Mesodermal cell (in vitro differentiated cells): ENCODE results near the gene SHOC2.
A peak's percentile ranks its signal among the peaks of the same experiment; 100 is the strongest.

Source experiments
- H3K27ac ChIP-seq: 2 replicates; pipeline ENCODE4 v1.7.0; 2013; ENCODE audit warnings: mild to moderate bottlenecking, low read depth, low read length, moderate library complexity; ENCODE audit not compliant: severe bottlenecking
- H3K36me3 ChIP-seq: 2 replicates; pipeline ENCODE4 v1.7.1; 2013; ENCODE audit warnings: mild to moderate bottlenecking, low read length, moderate library complexity; ENCODE audit not compliant: control insufficient read depth, insufficient read depth
- H3K4me1 ChIP-seq: one replicate; pipeline ENCODE4 v1.7.1; 2013; ENCODE audit warnings: mild to moderate bottlenecking, low read length; ENCODE audit not compliant: insufficient read depth, control insufficient read depth, poor library complexity, severe bottlenecking
- H3K4me3 ChIP-seq: 2 replicates; pipeline ENCODE4 v1.7.0; 2013; ENCODE audit warnings: low read length, control low read depth, mild to moderate bottlenecking; ENCODE audit not compliant: insufficient read depth, poor library complexity, severe bottlenecking; ENCODE audit errors: extremely low read depth
- H3K9me3 ChIP-seq: 2 replicates; pipeline ENCODE4 v1.7.1; 2013; ENCODE audit warnings: mild to moderate bottlenecking, low read length, moderate library complexity; ENCODE audit not compliant: control insufficient read depth
- WGBS, 2 experiments: methylation state at CpG; one replicate each; pipeline ENCODE4 v1.1.5; 2013; ENCODE audit warnings: missing lambda C conversion rate in 2 of 2; ENCODE audit not compliant: insufficient coverage in 2 of 2; 5-methylcytosine and 5-hydroxymethylcytosine counted together

The SHOC2 gene

DNA sequence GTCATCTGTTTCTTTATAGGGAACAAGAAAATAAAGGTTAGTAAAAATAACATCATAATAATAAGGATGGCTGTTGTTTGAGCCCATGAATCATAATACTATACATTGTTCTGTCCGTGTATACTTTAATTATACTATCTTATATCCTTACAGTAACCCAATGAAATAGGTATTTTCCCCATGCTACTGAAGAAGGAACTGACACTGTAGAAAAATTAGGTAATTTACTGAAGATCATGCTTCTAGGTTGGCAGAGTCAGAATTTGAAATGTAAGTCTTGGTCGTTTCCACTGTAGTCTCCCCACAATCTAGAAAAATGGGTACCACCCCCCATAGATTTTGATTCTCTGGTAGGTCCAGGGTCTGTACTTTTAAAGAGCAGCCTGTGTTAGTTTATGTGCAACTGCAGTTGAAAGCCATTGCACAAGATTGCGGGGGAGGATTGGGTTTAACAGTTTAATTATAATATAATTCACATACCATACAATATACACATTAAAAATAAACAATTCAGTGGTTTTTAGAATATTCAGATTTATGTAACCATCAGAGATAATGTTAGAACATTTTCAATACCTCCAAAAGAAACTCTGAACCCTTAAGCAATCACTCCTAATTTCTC is 47.7 kb downstream of the SHOC2 start:
- Histone ChIP-seq H3K4me3 (no peak overlapping the region), H3K9me3 (no peaks in the 10 kb centered on the region), H3K4me1 (no peaks in the 10 kb centered on the region), H3K27ac (no peak overlapping the region), H3K36me3 (no peaks in the 10 kb centered on the region)
- WGBS, 2 experiments: 100% methylated on average over 1 of the region's 3 CpGs; no CpG with 5 or more reads in 1 of the 2 experiments

DNA sequence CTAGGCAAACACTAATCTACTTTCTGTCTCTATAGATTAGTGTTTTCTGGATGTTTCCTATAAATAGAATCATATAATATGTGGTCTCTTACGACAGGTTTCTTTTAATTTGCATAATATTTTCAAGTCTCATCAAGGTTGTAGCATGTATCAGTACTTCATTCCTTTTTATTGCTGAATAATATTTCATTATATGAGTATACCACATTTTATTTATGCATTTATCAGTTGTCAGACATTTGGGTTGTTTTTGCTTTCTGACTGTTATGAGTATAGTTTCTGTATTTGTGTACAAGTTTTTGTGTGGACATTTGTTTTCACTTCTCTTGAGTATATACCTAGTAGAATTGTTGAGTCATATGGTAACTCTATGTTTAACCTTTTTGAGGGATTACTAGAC is 48.2 kb downstream of the SHOC2 start:
- no peak overlapping the region for H3K27ac ChIP-seq
- no peaks in the 10 kb centered on the region for H3K4me1 ChIP-seq
- H3K4me3 ChIP-seq: no peak overlapping the region
- no CpG with 5 or more reads among the region's 1 CpG for WGBS, 2 experiments
- no peaks in the 10 kb centered on the region for H3K9me3 ChIP-seq
- H3K36me3 ChIP-seq: no peaks in the 10 kb centered on the region

DNA sequence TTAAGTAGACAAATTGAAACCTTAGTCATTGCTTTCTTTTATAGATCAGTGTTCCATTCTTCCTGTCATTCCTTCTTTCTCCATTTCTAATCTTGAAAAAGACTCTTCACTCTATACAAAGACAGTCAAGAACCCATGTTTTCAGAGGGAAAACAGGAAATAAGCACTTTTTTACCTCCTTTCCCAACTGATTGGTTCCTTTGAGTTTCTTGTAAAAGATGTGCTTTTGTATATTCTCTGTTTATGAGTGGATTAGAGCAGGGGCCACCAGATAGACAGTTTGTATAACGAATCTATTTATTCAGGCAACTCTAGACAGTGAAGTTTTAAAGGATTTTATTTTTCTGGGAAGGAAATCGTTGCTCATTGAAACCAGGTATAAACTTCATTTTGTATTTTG is 49.8 kb downstream of the SHOC2 start:
- no peak overlapping the region for H3K4me3 ChIP-seq
- peak overlapping the region; percentile 34 for H3K27ac ChIP-seq
- H3K36me3 ChIP-seq: no peaks in the 10 kb centered on the region
- no peaks in the 10 kb centered on the region for H3K9me3 ChIP-seq
- no peaks in the 10 kb centered on the region for H3K4me1 ChIP-seq
- 100% methylated on average over 1 of the region's 2 CpGs; no CpG with 5 or more reads in 1 of the 2 experiments for WGBS, 2 experiments

DNA sequence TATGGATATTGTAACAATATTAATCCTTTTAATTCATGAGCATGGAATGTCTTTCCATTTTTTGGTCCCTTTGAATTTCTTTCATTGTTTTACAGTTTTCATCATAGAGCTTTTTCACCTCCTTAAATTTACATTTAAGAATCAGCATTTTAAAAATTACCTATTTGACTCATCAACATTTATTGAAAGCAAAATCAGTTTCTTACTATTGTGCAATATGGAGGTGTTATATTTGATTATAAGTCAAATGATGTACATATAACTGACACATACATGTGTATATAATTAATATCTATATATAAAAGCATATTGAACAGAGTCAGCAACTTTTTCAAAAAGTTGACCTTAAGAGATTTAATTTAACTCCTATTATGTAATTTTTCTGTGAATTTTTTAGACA is 52.2 kb downstream of the SHOC2 start:
- H3K4me3 ChIP-seq: no peak overlapping the region
- no peaks in the 10 kb centered on the region for H3K9me3 ChIP-seq
- H3K27ac ChIP-seq: no peak overlapping the region
- no peaks in the 10 kb centered on the region for H3K4me1 ChIP-seq
- peaks cover 4% of the 10 kb centered on the region for H3K36me3 ChIP-seq

- Histone ChIP-seq H3K9me3 (no peaks in the 10 kb centered on the region), H3K4me3 (no peak overlapping the region), H3K27ac (no peak overlapping the region), H3K36me3 (peaks cover 4% of the 10 kb centered on the region), H3K4me1 (no peaks in the 10 kb centered on the region)
- 88 to 93% methylated on average over 3 to 4 of the region's 5 CpGs for WGBS, 2 experiments
These were observed 53.1 kb downstream of the SHOC2 start for GRCh38 chr10:110972231-110973134.

- Histone ChIP-seq H3K27ac (no peak overlapping the region), H3K36me3 (peaks cover 4% of the 10 kb centered on the region), H3K4me3 (no peak overlapping the region), H3K9me3 (no peaks in the 10 kb centered on the region), H3K4me1 (no peaks in the 10 kb centered on the region)
- WGBS, 2 experiments: no CpG with 5 or more reads among the region's 3 CpGs
These were observed 54.0 kb downstream of the SHOC2 start for GRCh38 chr10:110973400-110973799.

- H3K9me3 ChIP-seq: no peaks in the 10 kb centered on the region
- no peak overlapping the region for H3K4me3 ChIP-seq
- H3K36me3 ChIP-seq: peaks cover 10% of the 10 kb centered on the region
- WGBS, 2 experiments: no CpG with 5 or more reads among the region's 1 CpG
- H3K27ac ChIP-seq: no peak overlapping the region
- H3K4me1 ChIP-seq: no peaks in the 10 kb centered on the region
These were observed 57.2 kb downstream of the SHOC2 start for GRCh38 chr10:110976577-110976976.

GRCh38 chr10:110977662-110978061 is 58.3 kb downstream of the SHOC2 start:
- Histone ChIP-seq H3K36me3 (peaks cover 10% of the 10 kb centered on the region), H3K4me3 (no peak overlapping the region), H3K4me1 (no peaks in the 10 kb centered on the region), H3K27ac (no peak overlapping the region), H3K9me3 (no peaks in the 10 kb centered on the region)
- WGBS, 2 experiments: 78 to 83% methylated on average over 1 of the region's 2 CpGs

GRCh38 chr10:110978204-110978603 is 58.8 kb downstream of the SHOC2 start:
- H3K4me3 ChIP-seq: no peak overlapping the region
- WGBS, 2 experiments: 75% methylated on average over 2 of the region's 2 CpGs; no CpG with 5 or more reads in 1 of the 2 experiments

DNA sequence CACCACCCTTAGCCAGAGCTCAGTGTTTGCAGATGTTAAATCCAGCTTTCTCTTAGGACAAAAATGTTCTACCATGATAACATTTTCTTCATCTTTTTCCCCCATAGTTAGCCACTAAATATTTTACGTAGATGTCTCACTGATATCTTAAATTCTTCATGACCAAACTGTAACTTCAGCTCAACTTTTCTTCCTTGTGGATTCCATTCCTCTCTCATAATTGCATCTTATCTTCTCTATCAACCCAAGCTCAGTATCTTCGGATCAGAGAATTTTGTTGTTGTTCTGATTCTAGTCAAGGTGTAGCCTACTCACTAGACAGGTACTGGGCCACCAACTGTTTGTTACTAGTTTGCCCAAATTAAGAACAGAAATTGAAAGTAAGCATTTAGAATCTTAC is 60.2 kb downstream of the SHOC2 start:
- no peaks in the 10 kb centered on the region for H3K4me1 ChIP-seq
- WGBS, 2 experiments: 100% methylated on average over 1 of the region's 2 CpGs
- H3K9me3 ChIP-seq: no peaks in the 10 kb centered on the region
- H3K36me3 ChIP-seq: peaks cover 10% of the 10 kb centered on the region
- no peak overlapping the region for H3K4me3 ChIP-seq
- H3K27ac ChIP-seq: no peak overlapping the region

More at GRCh38 chr10:110978204-110978603, 58.8 kb downstream of the SHOC2 start:
- Histone ChIP-seq H3K27ac (no peak overlapping the region), H3K9me3 (no peaks in the 10 kb centered on the region), H3K36me3 (peaks cover 10% of the 10 kb centered on the region), H3K4me1 (no peaks in the 10 kb centered on the region)

DNA sequence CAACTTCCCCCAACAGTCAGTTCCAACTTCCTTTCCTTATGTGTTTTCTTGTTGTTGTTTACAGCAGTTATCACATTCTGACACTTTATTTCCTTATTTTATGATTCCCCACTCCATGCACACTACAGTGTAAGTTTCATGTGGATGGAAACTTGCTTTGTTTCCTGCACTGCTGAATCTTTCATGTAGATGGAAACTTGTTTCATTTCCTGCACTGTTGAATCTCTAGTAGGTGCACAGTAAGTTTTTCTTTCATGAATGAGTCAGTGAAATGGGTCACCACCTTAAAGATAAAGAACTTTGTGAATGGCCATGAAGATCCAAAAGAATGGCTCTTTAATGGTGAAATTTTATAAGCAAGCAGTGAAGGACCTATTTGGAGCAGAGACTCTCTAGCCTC is 61.4 kb downstream of the SHOC2 start:
- Histone ChIP-seq H3K9me3 (no peaks in the 10 kb centered on the region), H3K4me1 (no peaks in the 10 kb centered on the region), H3K36me3 (peaks cover 10% of the 10 kb centered on the region), H3K27ac (no peak overlapping the region), H3K4me3 (no peak overlapping the region)
